ENCODE data around the gene CCDC159.
"Not testable (repeated sequence)": the region's sequence is repeated elsewhere in the genome, so short reads cannot be mapped to it uniquely, and the experiment has no call there.

Gene CCDC159

GRCh38 chr19:11323601-11324078, 22.7 kb upstream of the CCDC159 start:
- peak overlapping the region in 2 of 5 donors; percentile 21 to 52 for H3K9ac ChIP-seq (ENCODE audit: low read length in 5 of 5)
- H3K27ac ChIP-seq (ENCODE audit: low read depth, low read length) = peak overlapping the region; percentile 50
- no peaks in the 10 kb centered on the region for H3K9me3 ChIP-seq (ENCODE audit: control insufficient read depth in 5 of 5, low read length in 5 of 5)
- peaks cover 1 to 29% (median 21%) of the 10 kb centered on the region in 5 donors for H3K4me1 ChIP-seq (ENCODE audit: control insufficient read depth in 5 of 5, insufficient read depth in 5 of 5, low read length in 5 of 5)
- H3K4me3 ChIP-seq (ENCODE audit: low read depth in 1 of 5, low read length in 5 of 5) = peak overlapping the region in 1 of 5 donors; percentile 16
- no peaks in the 10 kb centered on the region for H3K27me3 ChIP-seq (ENCODE audit: control insufficient read depth in 5 of 5, insufficient read depth in 4 of 5, low read length in 5 of 5)
- peaks cover 0 to 30% (median 22%) of the 10 kb centered on the region in 5 donors for H3K36me3 ChIP-seq (ENCODE audit: control insufficient read depth in 5 of 5, insufficient read depth in 5 of 5, low read length in 5 of 5)

- H3K9me3 ChIP-seq (ENCODE audit: control insufficient read depth in 5 of 5, low read length in 5 of 5) = no peaks in the 10 kb centered on the region
- H3K27me3 ChIP-seq (ENCODE audit: control insufficient read depth in 5 of 5, insufficient read depth in 4 of 5, low read length in 5 of 5) = no peaks in the 10 kb centered on the region
- peak overlapping the region; percentile 50 for H3K27ac ChIP-seq (ENCODE audit: low read depth, low read length)
- H3K9ac ChIP-seq (ENCODE audit: low read length in 5 of 5) = peak overlapping the region in 3 of 5 donors; percentile 8 to 52 (median 21)
- peak overlapping the region in 1 of 5 donors; percentile 16 for H3K4me3 ChIP-seq (ENCODE audit: low read depth in 1 of 5, low read length in 5 of 5)
- H3K36me3 ChIP-seq (ENCODE audit: control insufficient read depth in 5 of 5, insufficient read depth in 5 of 5, low read length in 5 of 5) = peaks cover 0 to 34% (median 22%) of the 10 kb centered on the region in 5 donors
- H3K4me1 ChIP-seq (ENCODE audit: control insufficient read depth in 5 of 5, insufficient read depth in 5 of 5, low read length in 5 of 5) = peaks cover 1 to 27% (median 21%) of the 10 kb centered on the region in 5 donors
These were observed 22.1 kb upstream of the CCDC159 start for GRCh38 chr19:11324079-11324661.

DNA sequence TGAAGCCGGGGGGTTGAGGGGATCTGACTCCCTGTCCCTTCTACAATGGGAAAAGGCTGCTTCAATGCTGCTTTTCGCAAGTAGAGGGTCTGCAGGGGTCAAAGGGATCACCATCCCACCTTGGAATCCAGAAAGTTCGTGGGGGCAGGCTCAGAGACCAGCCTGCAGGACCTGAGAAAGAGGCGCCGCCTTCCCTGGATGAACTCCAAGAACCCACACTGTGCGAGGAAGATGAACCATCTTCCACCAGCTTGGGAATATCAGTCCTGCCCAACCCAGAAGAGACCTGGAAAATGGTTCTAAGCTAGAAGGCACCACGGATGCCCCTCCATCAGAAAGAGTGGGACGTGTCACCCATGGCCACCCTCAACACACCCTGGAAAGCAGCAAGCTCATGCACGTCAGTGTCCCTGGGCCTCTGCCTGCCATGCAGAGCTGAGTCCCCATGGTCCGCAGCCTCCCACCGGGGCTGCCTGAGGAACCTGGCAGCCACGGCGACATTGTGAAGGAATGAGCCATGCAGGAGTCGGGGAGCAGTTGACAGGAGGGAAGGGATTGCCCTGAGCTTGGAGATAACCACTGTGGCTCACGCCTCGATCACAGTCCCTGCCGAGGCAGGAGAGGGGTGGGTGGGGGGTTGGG, 21.4 kb upstream of the CCDC159 start:
- no peak overlapping the region for H3K4me3 ChIP-seq (ENCODE audit: low read depth in 1 of 5, low read length in 5 of 5)
- H3K4me1 ChIP-seq (ENCODE audit: control insufficient read depth in 5 of 5, insufficient read depth in 5 of 5, low read length in 5 of 5) = peaks cover 1 to 27% (median 21%) of the 10 kb centered on the region in 5 donors
- H3K9me3 ChIP-seq (ENCODE audit: control insufficient read depth in 5 of 5, low read length in 5 of 5) = no peaks in the 10 kb centered on the region
- H3K36me3 ChIP-seq (ENCODE audit: control insufficient read depth in 5 of 5, insufficient read depth in 5 of 5, low read length in 5 of 5) = peaks cover 0 to 37% (median 22%) of the 10 kb centered on the region in 5 donors
- H3K27me3 ChIP-seq (ENCODE audit: control insufficient read depth in 5 of 5, insufficient read depth in 4 of 5, low read length in 5 of 5) = no peaks in the 10 kb centered on the region
- H3K9ac ChIP-seq (ENCODE audit: low read length in 5 of 5) = peak overlapping the region in 2 of 5 donors; percentile 1 to 26
- peak overlapping the region; percentile 50 for H3K27ac ChIP-seq (ENCODE audit: low read depth, low read length)

DNA sequence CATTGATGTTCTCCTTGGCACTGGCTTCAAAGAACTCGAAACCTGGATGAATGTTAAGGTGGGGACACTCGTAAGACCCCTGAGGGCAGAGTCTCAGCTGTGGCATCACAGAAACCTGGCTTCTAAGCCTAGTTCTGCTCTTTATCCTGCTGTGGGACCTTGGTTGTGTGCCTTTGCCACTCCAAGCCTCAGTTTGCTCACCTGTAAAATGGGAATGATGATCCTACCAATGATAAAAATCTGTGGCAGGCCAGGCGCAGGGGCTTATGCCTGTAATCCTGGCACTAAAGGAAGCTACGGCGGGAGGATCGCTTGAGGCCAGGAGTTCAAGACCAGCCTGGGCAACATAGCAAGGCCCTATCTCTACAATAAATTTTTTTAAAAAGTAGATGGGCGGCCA, 20.8 kb upstream of the CCDC159 start:
- Histone ChIP-seq H3K4me3 (ENCODE audit: low read depth in 1 of 5, low read length in 5 of 5) (no peak overlapping the region), H3K4me1 (ENCODE audit: control insufficient read depth in 5 of 5, insufficient read depth in 5 of 5, low read length in 5 of 5) (peaks cover 1 to 27% (median 21%) of the 10 kb centered on the region in 5 donors), H3K9ac (ENCODE audit: low read length in 5 of 5) (no peak overlapping the region), H3K27me3 (ENCODE audit: control insufficient read depth in 5 of 5, insufficient read depth in 4 of 5, low read length in 5 of 5) (no peaks in the 10 kb centered on the region), H3K36me3 (ENCODE audit: control insufficient read depth in 5 of 5, insufficient read depth in 5 of 5, low read length in 5 of 5) (peaks cover 0 to 39% (median 22%) of the 10 kb centered on the region in 5 donors), H3K27ac (ENCODE audit: low read depth, low read length) (no peak overlapping the region), H3K9me3 (ENCODE audit: control insufficient read depth in 5 of 5, low read length in 5 of 5) (no peaks in the 10 kb centered on the region)

DNA sequence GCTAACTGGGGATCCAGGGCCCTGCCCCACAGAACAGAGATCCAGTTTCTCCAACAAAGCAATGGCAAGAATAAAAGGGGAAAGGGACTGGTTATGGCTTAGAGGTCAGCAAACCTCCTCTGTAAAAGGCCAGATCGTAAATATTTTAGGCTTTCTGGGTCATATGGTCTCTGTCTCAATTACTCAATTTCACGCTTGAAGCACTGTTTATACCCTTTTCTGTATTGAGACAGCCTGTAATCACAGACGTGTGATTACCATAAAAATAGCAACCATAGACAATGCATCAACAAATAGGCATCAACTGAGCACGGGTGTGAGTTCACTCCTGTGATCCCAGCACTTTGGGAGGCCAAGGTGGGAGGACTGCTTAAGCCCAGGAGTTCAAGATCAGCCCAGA, 16.2 kb upstream of the CCDC159 start:
- peaks cover 0 to 60% (median 34%) of the 10 kb centered on the region in 5 donors for H3K36me3 ChIP-seq (ENCODE audit: control insufficient read depth in 5 of 5, insufficient read depth in 5 of 5, low read length in 5 of 5)
- peaks cover 0 to under 1% (median 0%) of the 10 kb centered on the region in 5 donors for H3K4me1 ChIP-seq (ENCODE audit: control insufficient read depth in 5 of 5, insufficient read depth in 5 of 5, low read length in 5 of 5)
- H3K27ac ChIP-seq (ENCODE audit: low read depth, low read length) = no peak overlapping the region
- H3K4me3 ChIP-seq (ENCODE audit: low read depth in 1 of 5, low read length in 5 of 5) = no peak overlapping the region
- no peaks in the 10 kb centered on the region for H3K9me3 ChIP-seq (ENCODE audit: control insufficient read depth in 5 of 5, low read length in 5 of 5)
- H3K9ac ChIP-seq (ENCODE audit: low read length in 5 of 5) = no peak overlapping the region
- no peaks in the 10 kb centered on the region for H3K27me3 ChIP-seq (ENCODE audit: control insufficient read depth in 5 of 5, insufficient read depth in 4 of 5, low read length in 5 of 5)

- Histone ChIP-seq H3K36me3 (ENCODE audit: control insufficient read depth in 5 of 5, insufficient read depth in 5 of 5, low read length in 5 of 5) (peaks cover 0 to 65% (median 41%) of the 10 kb centered on the region in 5 donors), H3K27ac (ENCODE audit: low read depth, low read length) (no peak overlapping the region), H3K27me3 (ENCODE audit: control insufficient read depth in 5 of 5, insufficient read depth in 4 of 5, low read length in 5 of 5) (no peaks in the 10 kb centered on the region), H3K4me1 (ENCODE audit: control insufficient read depth in 5 of 5, insufficient read depth in 5 of 5, low read length in 5 of 5) (no peaks in the 10 kb centered on the region), H3K9ac (ENCODE audit: low read length in 5 of 5) (no peak overlapping the region), H3K4me3 (ENCODE audit: low read depth in 1 of 5, low read length in 5 of 5) (no peak overlapping the region), H3K9me3 (ENCODE audit: control insufficient read depth in 5 of 5, low read length in 5 of 5) (no peaks in the 10 kb centered on the region)
These were observed 14.8 kb upstream of the CCDC159 start for GRCh38 chr19:11331502-11331901.

- H3K27me3 ChIP-seq (ENCODE audit: control insufficient read depth in 5 of 5, insufficient read depth in 4 of 5, low read length in 5 of 5) = no peaks in the 10 kb centered on the region
- H3K27ac ChIP-seq (ENCODE audit: low read depth, low read length) = no peak overlapping the region
- no peak overlapping the region for H3K9ac ChIP-seq (ENCODE audit: low read length in 5 of 5)
- H3K9me3 ChIP-seq (ENCODE audit: control insufficient read depth in 5 of 5, low read length in 5 of 5) = no peaks in the 10 kb centered on the region
- H3K4me3 ChIP-seq (ENCODE audit: low read depth in 1 of 5, low read length in 5 of 5) = no peak overlapping the region
- peaks cover 0 to under 1% (median 0%) of the 10 kb centered on the region in 5 donors for H3K4me1 ChIP-seq (ENCODE audit: control insufficient read depth in 5 of 5, insufficient read depth in 5 of 5, low read length in 5 of 5)
- peaks cover 0 to 60% (median 37%) of the 10 kb centered on the region in 5 donors for H3K36me3 ChIP-seq (ENCODE audit: control insufficient read depth in 5 of 5, insufficient read depth in 5 of 5, low read length in 5 of 5)
These were observed 13.5 kb upstream of the CCDC159 start for GRCh38 chr19:11332822-11333221.

- Histone ChIP-seq H3K36me3 (ENCODE audit: control insufficient read depth in 5 of 5, insufficient read depth in 5 of 5, low read length in 5 of 5) (peaks cover 0 to 53% (median 36%) of the 10 kb centered on the region in 5 donors), H3K4me1 (ENCODE audit: control insufficient read depth in 5 of 5, insufficient read depth in 5 of 5, low read length in 5 of 5) (peaks cover 2 to 10% (median 5%) of the 10 kb centered on the region in 5 donors)
- not testable (repeated sequence) for H3K27ac ChIP-seq (ENCODE audit: low read depth, low read length); H3K9me3 ChIP-seq (ENCODE audit: control insufficient read depth in 5 of 5, low read length in 5 of 5); H3K9ac ChIP-seq (ENCODE audit: low read length in 5 of 5); H3K27me3 ChIP-seq (ENCODE audit: control insufficient read depth in 5 of 5, insufficient read depth in 4 of 5, low read length in 5 of 5); H3K4me3 ChIP-seq (ENCODE audit: low read depth in 1 of 5, low read length in 5 of 5)
These were observed 12.5 kb upstream of the CCDC159 start for GRCh38 chr19:11333838-11334237.

GRCh38 chr19:11335449-11336146, 10.7 kb upstream of the CCDC159 start:
- no peak overlapping the region for H3K9ac ChIP-seq (ENCODE audit: low read length in 5 of 5)
- H3K27ac ChIP-seq (ENCODE audit: low read depth, low read length) = no peak overlapping the region
- no peak overlapping the region for H3K4me3 ChIP-seq (ENCODE audit: low read depth in 1 of 5, low read length in 5 of 5)
- no peaks in the 10 kb centered on the region for H3K27me3 ChIP-seq (ENCODE audit: control insufficient read depth in 5 of 5, insufficient read depth in 4 of 5, low read length in 5 of 5)
- H3K36me3 ChIP-seq (ENCODE audit: control insufficient read depth in 5 of 5, insufficient read depth in 5 of 5, low read length in 5 of 5) = peaks cover 0 to 45% (median 35%) of the 10 kb centered on the region in 5 donors
- H3K9me3 ChIP-seq (ENCODE audit: control insufficient read depth in 5 of 5, low read length in 5 of 5) = no peaks in the 10 kb centered on the region
- peaks cover 4 to 21% (median 17%) of the 10 kb centered on the region in 5 donors for H3K4me1 ChIP-seq (ENCODE audit: control insufficient read depth in 5 of 5, insufficient read depth in 5 of 5, low read length in 5 of 5)

DNA sequence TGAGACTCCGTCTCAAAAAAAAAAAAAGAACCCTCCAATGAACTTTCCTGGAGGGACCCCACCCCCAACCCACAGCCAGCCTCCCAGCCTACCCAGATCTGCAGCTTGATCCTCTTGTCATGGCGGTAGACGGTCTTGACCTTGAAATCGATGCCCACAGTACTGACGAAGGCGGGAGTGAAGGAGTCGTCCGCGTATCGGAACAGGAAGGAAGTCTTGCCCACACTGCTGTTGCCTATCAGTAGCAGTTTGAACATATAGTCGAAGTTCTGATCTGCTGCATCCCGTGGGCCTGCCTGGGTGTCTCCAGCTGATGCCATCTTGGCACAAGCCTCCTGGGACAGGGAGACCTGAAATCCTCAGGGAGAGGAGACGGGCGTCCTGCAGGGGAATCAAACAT, 9.2 kb upstream of the CCDC159 start:
- no peak overlapping the region for H3K27ac ChIP-seq (ENCODE audit: low read depth, low read length)
- peaks cover 4 to 21% (median 17%) of the 10 kb centered on the region in 5 donors for H3K4me1 ChIP-seq (ENCODE audit: control insufficient read depth in 5 of 5, insufficient read depth in 5 of 5, low read length in 5 of 5)
- H3K27me3 ChIP-seq (ENCODE audit: control insufficient read depth in 5 of 5, insufficient read depth in 4 of 5, low read length in 5 of 5) = no peaks in the 10 kb centered on the region
- H3K9ac ChIP-seq (ENCODE audit: low read length in 5 of 5) = no peak overlapping the region
- peaks cover 0 to 45% (median 33%) of the 10 kb centered on the region in 5 donors for H3K36me3 ChIP-seq (ENCODE audit: control insufficient read depth in 5 of 5, insufficient read depth in 5 of 5, low read length in 5 of 5)
- no peaks in the 10 kb centered on the region for H3K9me3 ChIP-seq (ENCODE audit: control insufficient read depth in 5 of 5, low read length in 5 of 5)
- H3K4me3 ChIP-seq (ENCODE audit: low read depth in 1 of 5, low read length in 5 of 5) = no peak overlapping the region
